Measurements from ENCODE around the gene ZNF530.

Gene ZNF530

GRCh38 chr19:57615346-57615745 lies 15.7 kb downstream of the ZNF530 start:
- DNase-seq (ENCODE audit: low read depth) = no peak

- no peak for DNase-seq (ENCODE audit: low read depth)
These were observed 21.1 kb downstream of the ZNF530 start for GRCh38 chr19:57620673-57621348.

- DNase-seq (ENCODE audit: low read depth) = no peak
These were observed 23.4 kb downstream of the ZNF530 start for GRCh38 chr19:57623091-57623490.

- peak; percentile 73 for DNase-seq (ENCODE audit: low read depth)
These were observed 33.5 kb downstream of the ZNF530 start, which contains the start of gene ZNF211 for GRCh38 chr19:57632987-57633831. ZNF211 (plus strand) TSS chr19:57633168; CDS start chr19:57633347, 179 bp downstream.

GRCh38 chr19:57633832-57634131 lies 34.1 kb downstream of the ZNF530 start:
- DNase-seq (ENCODE audit: low read depth) = no peak

GRCh38 chr19:57637379-57637778 lies 37.7 kb downstream of the ZNF530 start:
- no peak for DNase-seq (ENCODE audit: low read depth)

GRCh38 chr19:57641715-57642234 lies 42.1 kb downstream of the ZNF530 start:
- DNase-seq (ENCODE audit: low read depth) = no peak

GRCh38 chr19:57642396-57643046 lies 42.8 kb downstream of the ZNF530 start:
- no peak for DNase-seq (ENCODE audit: low read depth)

- DNase-seq (ENCODE audit: low read depth) = no peak
These were observed 44.0 kb downstream of the ZNF530 start for GRCh38 chr19:57643734-57644133.

- DNase-seq (ENCODE audit: low read depth) = no peak
These were observed 48.8 kb downstream of the ZNF530 start for GRCh38 chr19:57648331-57649003.

GRCh38 chr19:57651654-57651996 lies 51.9 kb downstream of the ZNF530 start:
- DNase-seq (ENCODE audit: low read depth) = no peak

GRCh38 chr19:57653689-57654088 lies 54.0 kb downstream of the ZNF530 start:
- no peak for DNase-seq (ENCODE audit: low read depth)

- no peak for DNase-seq (ENCODE audit: low read depth)
These were observed 55.8 kb downstream of the ZNF530 start for GRCh38 chr19:57655443-57655842.

- DNase-seq (ENCODE audit: low read depth) = no peak
These were observed 56.7 kb downstream of the ZNF530 start for GRCh38 chr19:57656346-57656745.
